Body of pancreas (tissue), 4 donors: ENCODE measurements around the gene PRR19. TPM values are rescaled to one million over a fixed set of nuclear protein-coding genes. Genes with fewer than 3 reads are reported as not detected.

Source experiments
- ATAC-seq: fragments of 150-250 bp; one replicate; pipeline ENCODE4 v1.9.1; 2016
- DNase-seq, 4 donors: peaks; one replicate each; pipeline ENCODE4 v3.0.0-alpha.2; 2019
- H3K27ac ChIP-seq, 4 donors: fragments of 200-600 bp; sonication (generic); 1 replicate in 3 of 4; 2 replicates in 1 of 4; pipeline versions ENCODE4 v1.5.1 to v1.6.1; 2016 to 2019; ENCODE audit warnings: mild to moderate bottlenecking in 1 of 4, mixed read lengths in 1 of 4, moderate library complexity in 1 of 4
- H3K27me3 ChIP-seq, 2 donors: fragments of 200-600 bp; sonication (generic); one replicate each; pipeline ENCODE4 v1.6.0; 2016; ENCODE audit warnings: mild to moderate bottlenecking in 1 of 2
- H3K36me3 ChIP-seq, 2 donors: fragments of 200-600 bp; sonication (generic); replicated peaks in 1 of 2; 2 replicates each; pipeline ENCODE4 v1.5.1; 2016; ENCODE audit warnings: low read depth in 2 of 2; ENCODE audit not compliant: insufficient read depth in 1 of 2
- H3K4me1 ChIP-seq: fragments of 200-600 bp; sonication (generic); one replicate; pipeline ENCODE4 v1.6.0; 2016
- H3K4me3 ChIP-seq, 2 donors: fragments of 200-600 bp; sonication (generic); 1 replicate in 1 of 2; 2 replicates in 1 of 2; pipeline ENCODE4 v1.5.1; 2016 to 2019
- H3K9me3 ChIP-seq, 3 donors: fragments of 200-600 bp; sonication (generic); 1 replicate in 2 of 3; 2 replicates in 1 of 3; pipeline ENCODE4 v1.5.1; 2016
- POLR2A ChIP-seq, 3 donors: fragments of 450-650 bp; IDR thresholded peaks; one replicate each; pipeline ENCODE4 v1.6.1; 2016; ENCODE audit warnings: antibody characterized with exemption in 3 of 3, mild to moderate bottlenecking in 2 of 3
- WGBS, 2 donors: methylation state at CpG; one replicate each; pipeline ENCODE4 v1.1.5; 2017; 5-methylcytosine and 5-hydroxymethylcytosine counted together
- intact Hi-C: fragments of 100-400 bp; cut with DNase I; formaldehyde crosslinking; loops from one replicate; pipeline ENCODE4 v1.15.1; 2023
- total RNA-seq, 2 donors: library from RNA; depleted of rRNA; stranded (reverse); fragments of >200 nt; gene quantifications; one replicate each; pipeline ENCODE4 v1.1.0, GENCODE V29; 2016
- TF ChIP-seq, protein P1 (sequence below), 7 experiments: fragments of 450-650 bp in 4 of 7; fragments of 200-600 bp in 3 of 7; sonication (generic) in 3 of 7; IDR thresholded peaks; one replicate each; pipeline ENCODE4 v1.5.1; 2016 to 2019; ENCODE audit warnings: antibody characterized with exemption in 7 of 7

PRR19 gene
- total RNA-seq, 2 donors from 2014 or later, result 0.52 TPM; not detected in 1

DNA sequence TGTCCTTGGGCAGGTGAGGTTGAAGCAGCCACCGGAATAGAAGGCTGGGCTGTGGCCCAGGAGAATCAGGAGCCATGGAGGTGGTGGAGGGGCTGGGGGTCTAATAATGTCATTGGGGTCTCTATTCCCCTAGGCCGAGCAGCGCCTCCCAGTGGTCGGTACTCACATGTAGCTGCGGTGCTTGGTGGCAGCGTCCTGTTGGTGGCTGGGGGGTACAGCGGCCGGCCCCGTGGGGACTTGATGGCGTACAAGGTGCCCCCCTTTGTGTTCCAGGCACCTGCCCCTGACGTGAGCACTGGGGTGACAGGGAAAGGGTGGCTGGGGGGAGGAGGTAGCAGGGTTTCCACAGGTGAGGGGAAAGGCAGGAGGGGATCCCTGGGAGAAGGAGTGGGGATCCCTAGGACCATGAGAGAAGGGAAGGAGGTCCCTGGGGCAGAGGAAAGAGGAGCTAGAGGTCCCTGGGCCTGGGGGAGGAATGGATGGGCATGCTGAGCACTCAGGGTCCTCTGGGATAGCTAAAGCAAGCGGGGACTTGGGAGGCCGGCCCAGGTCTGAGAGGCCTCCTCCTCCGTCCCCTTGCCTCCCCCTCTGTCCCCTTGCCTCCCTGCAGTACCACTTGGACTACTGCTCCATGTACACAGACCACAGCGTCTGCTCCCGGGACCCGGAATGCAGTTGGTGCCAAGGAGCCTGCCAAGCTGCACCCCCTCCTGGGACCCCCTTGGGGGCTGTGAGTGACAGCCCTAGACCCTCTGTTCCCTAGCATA, 41.6 kb downstream of the PRR19 start:
- no peak for ATAC-seq
- no peaks in the 10 kb centered on the region for H3K27me3 ChIP-seq
- no peaks in the 10 kb centered on the region for H3K9me3 ChIP-seq
- no peaks in the 10 kb centered on the region for H3K4me1 ChIP-seq
- no peak overlapping the region for H3K4me3 ChIP-seq
- WGBS, 2 donors, result 76 to 98% methylated on average over 6 to 13 of the region's 17 CpGs
- no peaks in the 10 kb centered on the region for H3K36me3 ChIP-seq
- intact Hi-C loops, result no loop called here
- DNase-seq, result no peak
- TF ChIP-seq, protein P1, sequence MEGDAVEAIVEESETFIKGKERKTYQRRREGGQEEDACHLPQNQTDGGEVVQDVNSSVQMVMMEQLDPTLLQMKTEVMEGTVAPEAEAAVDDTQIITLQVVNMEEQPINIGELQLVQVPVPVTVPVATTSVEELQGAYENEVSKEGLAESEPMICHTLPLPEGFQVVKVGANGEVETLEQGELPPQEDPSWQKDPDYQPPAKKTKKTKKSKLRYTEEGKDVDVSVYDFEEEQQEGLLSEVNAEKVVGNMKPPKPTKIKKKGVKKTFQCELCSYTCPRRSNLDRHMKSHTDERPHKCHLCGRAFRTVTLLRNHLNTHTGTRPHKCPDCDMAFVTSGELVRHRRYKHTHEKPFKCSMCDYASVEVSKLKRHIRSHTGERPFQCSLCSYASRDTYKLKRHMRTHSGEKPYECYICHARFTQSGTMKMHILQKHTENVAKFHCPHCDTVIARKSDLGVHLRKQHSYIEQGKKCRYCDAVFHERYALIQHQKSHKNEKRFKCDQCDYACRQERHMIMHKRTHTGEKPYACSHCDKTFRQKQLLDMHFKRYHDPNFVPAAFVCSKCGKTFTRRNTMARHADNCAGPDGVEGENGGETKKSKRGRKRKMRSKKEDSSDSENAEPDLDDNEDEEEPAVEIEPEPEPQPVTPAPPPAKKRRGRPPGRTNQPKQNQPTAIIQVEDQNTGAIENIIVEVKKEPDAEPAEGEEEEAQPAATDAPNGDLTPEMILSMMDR (IDR thresholded peaks at IDR 0.05), result no peak
- no peak for TF ChIP-seq POLR2A (IDR thresholded peaks at IDR 0.05)
- H3K27ac ChIP-seq, result no peak overlapping the region

- Histone ChIP-seq H3K4me1 (no peaks in the 10 kb centered on the region), H3K27ac (no peak overlapping the region), H3K36me3 (no peaks in the 10 kb centered on the region), H3K4me3 (no peak overlapping the region), H3K9me3 (no peaks in the 10 kb centered on the region), H3K27me3 (no peaks in the 10 kb centered on the region)
- ATAC-seq (no peak), DNase-seq (no peak)
- TF ChIP-seq POLR2A (IDR thresholded peaks at IDR 0.05), result no peak
- TF ChIP-seq, protein P1 (IDR thresholded peaks at IDR 0.05), result no peak
- WGBS, 2 donors, result 94 to 95% methylated on average over 11 to 18 of the region's 18 CpGs
- intact Hi-C loops, result no loop called here
Observed at GRCh38 chr19:42344336-42344893, 42.5 kb downstream of the PRR19 start.

GRCh38 chr19:42345191-42345812, 43.4 kb downstream of the PRR19 start:
- H3K4me1 ChIP-seq, result no peaks in the 10 kb centered on the region
- no peak for TF ChIP-seq POLR2A (IDR thresholded peaks at IDR 0.05)
- TF ChIP-seq, protein P1 (IDR thresholded peaks at IDR 0.05), result no peak
- 86 to 87% methylated on average over 6 of the region's 6 CpGs for WGBS, 2 donors
- H3K9me3 ChIP-seq, result no peaks in the 10 kb centered on the region
- H3K4me3 ChIP-seq, result no peak overlapping the region
- intact Hi-C loops, result no loop called here
- DNase-seq (no peak), ATAC-seq (no peak)
- H3K27ac ChIP-seq, result no peak overlapping the region
- no peaks in the 10 kb centered on the region for H3K36me3 ChIP-seq
- no peaks in the 10 kb centered on the region for H3K27me3 ChIP-seq

DNA sequence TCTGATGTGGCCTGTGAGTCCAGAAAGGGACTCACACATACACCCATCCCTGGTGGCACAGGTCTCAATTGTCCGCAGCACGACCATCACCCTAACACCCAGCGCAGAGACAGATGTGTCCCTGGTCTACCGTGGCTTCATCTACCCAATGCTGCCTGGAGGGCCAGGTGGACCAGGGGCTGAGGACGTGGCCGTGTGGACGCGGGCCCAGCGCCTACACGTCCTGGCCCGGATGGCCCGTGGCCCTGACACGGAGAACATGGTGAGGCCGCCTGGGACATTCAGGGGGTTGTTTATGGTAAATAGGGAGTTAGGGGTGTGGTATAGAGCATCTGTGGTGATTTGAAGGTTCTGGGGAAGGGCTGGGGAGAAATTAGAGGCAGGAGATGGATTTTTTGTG, 46.3 kb downstream of the PRR19 start:
- no peak for DNase-seq
- no peak overlapping the region for H3K4me3 ChIP-seq
- TF ChIP-seq, protein P1 (IDR thresholded peaks at IDR 0.05), result no peak
- TF ChIP-seq POLR2A (IDR thresholded peaks at IDR 0.05), result no peak
- no peak for ATAC-seq
- H3K36me3 ChIP-seq, result no peaks in the 10 kb centered on the region
- no peaks in the 10 kb centered on the region for H3K27me3 ChIP-seq
- no peaks in the 10 kb centered on the region for H3K4me1 ChIP-seq
- no peak overlapping the region for H3K27ac ChIP-seq
- WGBS, 2 donors, result 96 to 97% methylated on average over 11 to 14 of the region's 14 CpGs
- H3K9me3 ChIP-seq, result no peaks in the 10 kb centered on the region
- intact Hi-C loops, result no loop called here
